T follicular helper cell (primary cell): Measurements from ENCODE around the gene CD79A.
"Not testable (repeated sequence)": the region's sequence is repeated elsewhere in the genome, so short reads cannot be mapped to it uniquely, and the experiment has no call there.

Source experiments
- DNase-seq: peaks from one replicate; pipeline ENCODE4 v3.0.0-alpha.2; 2020; ENCODE audit warnings: low read depth

The CD79A gene

DNA sequence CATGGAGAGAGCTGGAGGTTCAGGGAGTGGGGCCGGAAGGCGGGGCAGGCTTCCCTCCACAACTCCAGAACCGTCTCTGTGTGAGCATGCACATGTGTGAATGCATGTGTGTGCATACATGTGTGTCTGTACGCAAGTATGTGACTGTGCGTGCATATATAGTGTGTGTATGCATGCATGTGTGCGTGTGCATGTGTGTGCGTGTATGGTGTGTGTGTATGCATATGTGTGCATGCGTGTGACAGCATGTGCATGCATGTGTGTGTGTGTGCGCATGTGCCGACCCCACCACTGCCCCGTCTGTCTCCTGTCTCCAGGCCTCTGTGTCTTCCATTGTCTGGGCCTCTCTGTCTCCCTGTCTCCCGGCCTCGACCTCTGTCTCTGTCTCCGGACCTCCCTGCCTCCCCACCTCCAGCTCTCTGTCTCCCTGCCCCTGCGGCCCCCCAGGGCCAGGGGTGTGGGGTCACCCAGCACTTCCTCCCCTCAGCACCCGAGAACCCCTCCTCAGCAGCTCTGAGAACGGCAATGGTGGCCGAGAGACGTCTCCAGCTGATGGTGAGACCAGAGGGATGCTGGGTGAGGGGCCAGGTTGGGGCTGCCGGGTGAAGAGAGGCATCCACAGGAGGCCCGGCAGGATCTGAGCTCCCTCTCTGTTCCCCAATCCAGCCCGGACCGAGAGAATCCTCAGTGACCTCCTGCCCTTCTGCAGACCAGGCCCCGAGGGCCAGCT, 28.4 kb downstream of the CD79A start:
- DNase-seq: no peak

DNA sequence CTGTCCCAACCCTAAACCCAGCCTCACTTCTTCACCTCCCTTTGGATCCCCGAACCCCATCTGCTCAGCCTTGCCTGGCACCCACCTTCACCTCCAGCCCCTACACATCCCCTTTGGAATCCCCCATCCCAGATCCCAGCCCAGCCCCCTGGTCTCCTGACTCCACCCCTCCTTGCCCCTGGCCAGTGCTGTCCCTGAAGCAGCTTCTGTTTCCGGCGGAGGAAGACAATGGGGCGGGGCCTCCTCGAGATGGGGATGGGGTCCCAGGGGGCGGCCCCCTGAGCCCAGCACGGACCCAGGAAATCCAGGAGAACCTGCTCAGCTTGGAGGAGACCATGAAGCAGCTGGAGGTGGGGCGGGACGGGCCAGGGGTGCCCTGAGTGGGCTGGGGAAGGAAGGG, 29.2 kb downstream of the CD79A start:
- no peak for DNase-seq

DNA sequence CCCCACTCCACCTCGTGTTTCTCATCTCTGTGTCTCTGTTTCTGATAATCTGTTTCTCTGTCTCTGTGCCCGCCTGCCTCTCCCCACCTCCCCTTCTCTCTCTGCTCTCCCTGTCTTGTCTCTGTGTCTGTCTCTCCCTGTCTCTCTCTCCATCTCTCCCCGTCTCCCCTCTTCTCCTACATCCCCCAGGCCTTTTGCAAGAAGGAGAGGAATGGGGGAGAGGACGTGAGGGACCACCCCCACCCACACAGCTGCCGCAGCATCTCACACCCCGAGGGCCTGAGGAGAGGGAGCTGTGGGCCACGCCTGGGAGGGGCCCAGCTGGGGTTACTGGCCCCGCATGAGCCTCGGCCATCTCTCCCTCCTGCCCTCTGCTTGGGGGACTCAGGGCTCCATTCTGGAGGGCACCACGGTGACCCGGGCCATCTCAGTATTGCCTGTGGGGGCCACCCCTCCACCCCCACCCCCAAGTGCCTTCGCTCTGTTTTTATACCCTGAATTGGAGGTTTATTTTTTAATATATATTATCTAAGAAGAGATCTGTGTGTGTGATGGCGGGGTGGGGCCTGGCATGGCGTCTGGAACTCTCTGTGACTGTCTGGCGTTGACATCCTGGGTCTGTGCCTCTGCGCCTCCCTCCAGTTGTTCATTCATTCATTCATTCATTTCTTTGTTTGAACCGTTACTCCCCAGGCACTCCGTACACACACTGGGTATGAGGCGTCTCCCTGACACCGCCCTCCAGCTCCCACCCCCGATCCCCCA, 30.0 kb downstream of the CD79A start:
- DNase-seq: no peak

DNA sequence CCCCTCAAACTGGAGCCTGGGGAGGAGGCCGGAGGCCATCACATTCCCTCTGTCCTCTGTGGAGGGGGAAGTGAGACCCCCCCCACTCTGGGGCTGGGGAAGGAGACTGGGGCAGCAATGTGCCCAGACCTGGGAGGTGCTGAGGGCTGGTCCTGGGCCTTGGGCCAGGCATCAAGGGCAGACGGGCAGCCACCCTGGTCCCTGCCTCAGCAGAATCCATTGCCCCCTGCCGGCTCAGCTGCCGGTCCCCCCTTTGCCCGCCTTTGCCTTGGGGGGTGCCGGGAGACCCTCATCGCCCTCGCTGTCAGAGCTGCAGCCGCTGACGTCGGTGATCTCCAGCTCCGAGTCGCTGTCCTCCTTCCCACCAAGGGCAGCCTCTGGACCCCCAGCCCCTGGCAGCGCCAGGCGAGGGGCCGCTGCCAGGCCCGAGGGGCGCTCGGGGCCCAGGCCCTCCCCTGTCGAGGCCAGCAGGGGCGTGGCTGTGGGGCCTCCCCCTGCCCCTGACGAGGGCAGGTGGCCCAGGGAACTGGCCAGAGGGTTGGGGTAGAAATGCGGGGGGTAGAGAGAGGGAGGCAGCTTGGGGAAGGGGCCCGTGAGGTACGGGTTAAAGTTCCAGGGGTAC, 31.0 kb downstream of the CD79A start:
- no peak for DNase-seq

DNA sequence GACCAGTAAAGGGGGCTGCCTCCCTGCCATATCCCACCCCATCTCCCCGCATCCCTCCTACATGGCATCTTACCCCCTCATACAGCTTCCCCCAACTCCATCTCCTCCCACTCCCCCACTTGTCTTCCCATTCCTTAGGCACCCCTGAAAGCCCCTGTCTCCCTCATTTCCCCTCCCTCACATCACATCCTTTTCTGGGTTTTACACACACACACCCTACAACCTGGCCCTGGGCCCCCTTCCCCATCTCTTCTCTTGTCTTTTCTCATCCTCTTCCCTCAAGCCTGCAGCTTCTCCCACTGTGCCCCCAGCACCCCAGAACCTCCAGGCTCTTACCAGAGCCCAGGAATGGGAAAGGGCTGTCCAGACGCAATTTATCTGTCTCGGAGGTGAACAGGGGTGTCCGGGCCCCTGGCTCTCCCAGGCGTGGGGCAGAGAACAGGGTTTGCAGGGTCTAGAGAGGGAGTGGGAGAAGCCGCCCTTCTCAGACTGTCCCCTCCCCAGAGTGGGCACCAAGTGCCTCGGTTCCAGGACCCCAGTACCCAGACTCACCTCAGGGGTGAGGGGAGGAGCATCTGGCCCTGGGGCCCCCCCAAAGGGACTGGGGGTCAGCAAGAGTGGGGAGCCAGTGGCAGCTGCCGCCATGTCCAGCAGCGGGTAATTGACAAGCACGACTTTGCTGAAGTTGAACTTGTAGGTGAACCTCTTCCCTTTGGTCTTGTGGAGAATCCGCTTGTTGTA, 31.8 kb downstream of the CD79A start:
- no peak for DNase-seq

DNA sequence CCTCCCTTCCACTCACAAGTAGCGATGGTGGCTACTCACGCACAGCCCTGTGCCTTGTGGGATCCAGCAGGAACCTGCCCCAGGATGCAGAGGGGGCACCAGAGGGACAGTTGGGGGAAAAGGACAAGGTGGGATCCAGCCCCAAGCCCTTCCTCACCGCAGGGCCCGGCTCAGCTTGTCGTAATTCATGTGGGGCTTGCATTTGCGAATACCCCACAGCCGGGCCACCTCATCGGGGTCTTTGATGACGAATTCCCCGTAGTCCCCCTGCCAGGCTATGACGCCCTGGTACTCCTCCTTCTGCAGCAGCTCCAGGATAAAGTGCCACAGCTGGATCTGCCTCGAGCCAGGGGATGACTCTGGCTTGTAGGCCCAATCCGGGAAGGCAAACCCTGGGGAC, 32.6 kb downstream of the CD79A start:
- DNase-seq: no peak

DNA sequence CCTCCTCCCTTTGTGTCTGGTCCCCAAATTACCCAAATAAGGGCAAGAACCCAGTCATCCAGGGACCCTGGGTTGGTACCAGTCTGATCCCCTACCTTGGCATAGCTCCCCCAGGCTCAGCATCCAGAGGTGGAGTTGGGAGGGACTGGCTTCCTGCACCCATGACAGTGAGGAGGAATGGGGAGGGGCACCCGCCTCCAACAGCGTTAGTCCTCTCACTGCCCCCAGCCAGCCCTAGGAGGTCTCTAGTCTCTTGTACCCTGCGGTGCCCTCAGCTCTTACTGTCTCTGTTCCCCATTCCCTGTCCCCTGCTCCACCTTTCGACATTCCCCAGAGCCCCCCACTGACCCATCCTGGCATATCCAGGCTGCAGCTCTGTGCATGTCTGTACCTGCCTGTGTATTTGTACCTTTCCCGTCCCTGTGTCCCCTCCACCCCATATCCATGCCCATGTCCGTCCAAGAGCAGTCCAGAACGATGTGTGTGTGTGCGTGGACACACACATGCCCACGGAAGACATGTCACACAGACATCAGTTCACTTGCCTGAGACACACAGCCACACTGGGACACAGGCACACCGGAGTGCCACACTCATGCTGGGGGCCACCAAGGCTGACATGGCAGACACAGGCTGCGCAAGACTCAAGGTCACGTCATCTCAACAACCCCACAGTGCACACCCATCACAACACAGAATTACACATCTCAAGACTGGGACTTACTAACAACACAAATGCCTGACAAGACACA, 33.3 kb downstream of the CD79A start:
- DNase-seq: no peak

DNA sequence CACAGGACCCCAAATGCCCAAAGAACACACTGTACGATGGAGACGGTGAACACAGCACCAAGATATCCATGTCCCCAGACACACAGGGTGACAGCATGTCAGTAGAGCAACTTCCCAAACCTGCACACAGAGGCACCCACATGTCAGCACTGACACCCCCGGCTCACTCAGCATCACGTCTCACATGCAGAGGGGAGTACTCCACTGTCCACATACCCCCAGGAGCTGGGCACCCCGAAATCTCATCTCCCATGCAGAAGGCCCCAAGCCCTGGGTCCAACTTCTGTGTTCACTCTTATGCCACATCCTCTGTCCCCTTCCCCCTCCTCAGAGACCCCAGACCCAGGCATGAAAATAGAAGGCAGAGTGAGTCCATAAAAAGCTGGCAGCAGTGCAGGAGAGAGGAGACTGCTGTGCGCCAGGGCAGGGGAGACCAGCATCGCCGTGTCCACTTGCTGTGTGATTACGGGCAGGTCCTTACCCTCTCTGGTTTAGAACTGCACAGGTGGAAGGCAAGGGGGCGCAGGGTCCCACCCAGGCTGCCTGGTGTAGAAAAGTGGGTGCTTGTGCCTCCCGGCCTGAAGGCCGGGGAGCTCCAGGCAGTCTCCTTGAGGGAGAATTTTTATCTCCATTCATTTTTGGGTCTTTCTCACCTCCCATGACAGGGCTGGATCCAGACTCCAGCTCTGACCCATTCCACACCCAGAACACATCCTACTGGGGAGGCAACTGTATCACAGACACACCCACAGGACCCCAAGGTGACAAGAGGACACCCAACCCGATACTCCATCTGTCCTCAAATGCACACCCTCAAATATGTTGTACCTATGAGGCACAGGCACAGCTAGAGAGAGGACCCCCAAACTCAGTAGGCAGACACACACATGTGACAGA, 34.2 kb downstream of the CD79A start:
- no peak for DNase-seq

DNA sequence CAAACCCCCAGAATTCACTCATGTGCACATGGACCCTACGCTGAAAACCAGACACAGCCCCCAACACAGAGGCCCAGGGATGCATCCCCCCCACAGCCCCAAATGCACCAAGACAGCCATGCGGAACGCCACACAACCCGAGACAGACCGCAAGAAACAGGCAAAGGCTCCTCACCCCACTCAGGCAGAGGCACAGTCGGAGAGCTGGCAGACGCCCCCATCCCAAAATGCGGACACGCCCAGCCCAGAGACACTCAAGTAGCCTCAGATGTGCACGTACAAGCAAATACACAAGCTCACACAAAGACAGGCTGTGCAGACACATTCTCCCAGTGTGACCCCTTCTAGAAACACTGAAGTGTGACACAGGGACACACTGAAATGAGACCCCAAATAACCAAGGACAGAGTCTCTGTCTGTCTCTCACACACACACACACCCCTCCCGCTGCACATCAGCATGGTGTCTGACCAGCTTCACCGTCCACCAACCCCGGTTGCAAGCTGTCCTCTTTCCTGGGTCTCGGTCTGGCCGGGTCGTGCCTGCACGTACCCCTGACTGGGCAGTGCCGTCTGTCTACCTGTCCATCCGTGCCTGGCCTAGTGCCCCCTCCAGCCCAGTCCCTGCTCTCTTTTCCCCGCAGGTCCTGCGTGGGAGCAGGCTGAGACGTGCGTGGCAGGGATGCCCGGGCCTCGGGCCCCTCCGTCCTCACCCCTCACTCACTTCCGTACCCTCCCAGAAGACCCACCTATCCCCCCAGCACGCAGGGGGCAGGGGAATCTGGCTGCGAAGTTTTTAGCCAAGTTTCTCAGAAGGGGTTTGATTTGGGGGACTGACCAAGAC, 35.0 kb downstream of the CD79A start:
- no peak for DNase-seq

DNA sequence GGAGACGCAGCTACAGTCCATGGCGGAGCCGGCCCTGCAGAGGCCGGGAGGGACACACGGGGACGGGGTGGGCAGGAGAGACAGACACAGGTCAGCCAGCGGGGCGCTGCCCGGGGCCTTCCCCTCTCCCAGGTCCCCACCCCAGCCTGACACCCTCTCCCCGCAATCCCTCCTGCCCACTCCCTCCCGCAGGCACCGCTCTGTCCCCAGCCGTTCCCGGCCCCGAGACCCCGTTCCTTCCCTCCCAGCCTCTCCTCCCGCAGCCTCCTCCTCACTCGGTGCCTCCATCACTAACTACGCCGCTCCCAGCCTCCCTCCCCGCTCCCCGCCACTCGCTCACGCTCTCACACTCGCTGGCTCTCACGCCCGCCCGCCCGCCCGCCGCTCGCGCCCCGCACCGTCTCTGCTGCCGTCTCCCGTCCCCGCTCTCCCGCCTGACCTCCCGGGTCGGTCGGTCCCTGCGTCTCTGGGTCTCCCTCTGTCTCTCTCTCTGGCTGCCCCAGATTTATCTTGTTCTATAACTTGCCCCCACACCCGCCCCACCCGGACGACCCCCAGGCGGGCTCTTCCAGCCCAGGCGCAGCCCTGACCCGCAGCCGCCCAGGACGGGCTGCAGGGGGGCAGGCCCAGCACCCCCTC, 35.9 kb downstream of the CD79A start:
- no peak for DNase-seq

DNA sequence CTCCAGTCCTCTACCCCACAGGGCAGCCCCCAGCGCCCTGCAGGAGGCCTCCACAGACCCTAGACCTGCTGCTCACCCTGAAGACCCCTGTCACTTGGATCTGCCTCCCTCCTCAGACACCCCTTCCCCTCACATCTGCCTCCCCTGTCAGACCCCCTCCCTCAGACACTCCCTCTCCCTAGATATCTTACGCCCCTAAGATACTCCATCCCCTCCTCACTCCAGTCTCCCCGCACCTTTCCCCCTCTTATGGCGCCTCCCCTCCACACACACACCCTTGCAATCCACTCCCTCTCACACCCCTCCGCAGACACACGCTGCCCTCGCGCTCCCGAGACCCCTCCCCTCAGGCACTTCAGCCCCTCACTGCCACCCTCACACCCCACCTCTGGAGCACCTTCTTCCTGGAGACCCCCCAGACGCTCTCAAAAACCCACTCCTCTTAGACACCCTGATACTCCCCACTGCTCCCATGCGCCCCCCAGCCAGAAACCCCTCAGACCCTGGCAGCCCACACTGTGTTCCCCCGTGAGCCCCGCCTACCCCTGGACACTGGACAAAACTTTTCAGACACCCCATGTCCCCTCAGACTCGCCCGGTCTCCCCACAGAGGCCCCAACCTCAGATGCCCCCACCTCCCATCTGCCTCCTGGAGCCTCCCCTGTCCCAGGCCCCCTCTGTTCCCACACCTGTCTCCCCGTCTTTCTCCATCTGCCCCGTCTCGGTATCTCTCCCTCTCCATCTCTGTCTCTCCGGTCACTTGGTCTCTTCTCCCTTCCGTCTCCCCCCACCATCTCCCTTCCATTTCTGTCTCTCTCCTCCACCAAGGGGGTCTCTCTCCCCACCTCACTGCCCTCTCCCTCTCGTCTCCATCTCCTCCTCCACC, 36.7 kb downstream of the CD79A start:
- DNase-seq: no peak

DNA sequence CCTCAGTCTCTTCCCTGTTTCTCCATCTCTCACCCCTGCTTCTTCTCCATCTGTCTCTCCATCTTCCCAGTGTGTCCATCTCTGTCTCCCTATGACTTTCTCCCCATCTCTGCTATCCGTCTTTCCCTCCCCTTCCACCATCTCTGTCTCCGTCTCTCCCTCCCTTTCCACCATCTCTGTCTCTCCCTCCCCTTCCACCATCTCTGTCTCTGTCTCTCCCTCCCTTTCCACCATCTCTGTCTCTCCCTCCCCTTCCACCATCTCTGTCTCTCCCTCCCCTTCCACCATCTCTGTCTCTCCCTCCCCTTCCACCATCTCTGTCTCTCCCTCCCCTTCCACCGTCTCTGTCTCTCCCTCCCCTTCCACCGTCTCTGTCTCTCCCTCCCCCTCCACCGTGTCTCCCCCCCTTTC, 37.4 kb downstream of the CD79A start:
- DNase-seq: not testable (repeated sequence)

DNA sequence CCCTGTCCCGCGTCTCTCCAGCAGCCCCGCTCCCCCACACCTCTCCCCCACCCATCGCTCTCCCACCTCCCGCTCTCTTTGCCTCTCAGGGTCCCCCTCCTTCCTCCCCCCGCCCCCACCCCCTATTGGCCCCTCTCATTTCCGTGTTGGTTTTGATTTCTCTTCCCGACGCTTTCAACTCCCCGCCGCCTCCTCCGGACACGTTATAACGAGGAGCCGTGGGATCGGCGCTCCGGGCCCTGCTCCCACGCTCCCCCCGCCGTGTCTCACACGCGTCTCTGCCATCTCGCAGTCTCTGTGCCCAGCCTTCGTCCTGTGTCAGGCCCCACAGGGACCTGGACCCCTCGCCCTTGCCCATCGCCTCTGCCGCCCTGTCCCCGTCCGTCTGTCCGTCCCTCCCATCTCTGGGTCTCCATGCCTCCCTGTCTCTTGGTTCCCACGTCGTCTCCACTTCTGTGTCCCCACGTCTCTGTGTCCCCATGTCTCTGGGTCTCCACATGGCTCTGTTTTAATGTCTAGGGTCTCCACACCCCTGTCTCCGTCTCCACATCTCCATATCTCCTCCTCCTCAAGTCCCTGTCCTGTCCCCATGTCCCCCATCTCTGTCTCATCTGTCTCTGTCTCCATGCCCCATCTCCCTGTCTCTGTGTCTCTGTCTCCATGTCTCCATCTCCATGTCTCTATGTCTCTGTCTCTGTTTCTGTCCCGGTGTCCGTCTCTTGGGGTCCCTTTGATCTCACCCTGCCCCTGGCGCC, 38.1 kb downstream of the CD79A start:
- DNase-seq: no peak

DNA sequence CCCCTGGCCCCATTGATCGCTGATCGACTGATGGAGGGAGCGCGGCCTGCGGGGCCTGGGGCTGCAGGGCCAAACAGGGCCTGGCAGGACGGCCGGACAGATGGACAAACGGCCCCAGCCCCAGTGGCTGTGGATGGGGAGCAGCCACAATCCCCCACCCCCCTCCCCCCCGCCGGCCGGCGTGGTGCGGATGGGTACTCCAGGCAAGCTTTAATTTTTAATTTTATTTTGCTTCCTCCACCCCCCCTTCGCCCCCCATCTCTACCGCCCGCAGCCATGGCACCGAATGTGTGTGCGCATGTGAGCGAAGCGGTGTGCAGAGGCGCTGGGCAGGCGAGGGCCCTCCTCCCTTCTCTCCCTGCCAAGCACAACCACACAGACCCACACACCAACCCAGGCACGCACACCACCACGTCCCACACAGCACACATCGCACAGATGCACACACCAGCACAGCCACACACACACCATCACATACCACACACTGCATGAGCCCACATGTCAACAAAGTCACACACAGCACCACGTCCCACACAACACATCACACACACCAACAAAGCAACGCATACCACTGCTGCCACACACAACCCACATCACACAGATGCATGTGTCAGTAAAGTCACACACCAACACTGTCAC, 38.8 kb downstream of the CD79A start:
- no peak for DNase-seq

DNA sequence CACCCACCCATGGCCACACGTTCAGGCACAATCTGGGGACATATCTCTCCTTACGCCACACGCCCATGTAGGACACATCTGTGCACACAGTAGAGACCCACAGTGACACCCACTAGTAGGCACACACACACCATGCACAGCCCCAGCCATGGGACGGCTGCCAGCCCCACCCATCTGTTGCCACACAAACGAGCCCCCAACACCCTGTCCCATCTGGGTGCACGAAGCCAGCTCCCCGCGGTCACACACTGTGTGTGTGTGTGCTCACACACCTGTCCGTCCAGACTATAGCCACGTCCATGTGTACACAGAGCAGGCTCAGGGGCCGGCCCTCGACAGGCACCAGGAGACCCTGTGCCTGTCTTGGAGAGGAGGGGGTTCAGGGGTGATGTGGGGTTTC, 40.6 kb downstream of the CD79A start:
- no peak for DNase-seq

DNA sequence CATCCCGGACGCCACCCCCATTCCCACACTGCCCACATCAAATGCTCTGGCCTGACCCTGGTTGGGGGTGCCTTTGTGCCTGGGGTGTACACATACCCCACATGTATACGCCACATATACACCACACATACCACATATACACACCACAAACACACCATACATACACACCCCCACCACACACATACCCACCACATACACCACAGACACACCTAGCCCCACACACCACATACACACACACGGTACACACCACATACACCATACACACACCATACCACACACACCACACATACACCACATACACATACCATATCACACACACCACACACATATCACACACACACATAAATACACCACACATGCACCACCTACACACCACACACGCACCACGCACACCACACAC, 41.0 kb downstream of the CD79A start:
- DNase-seq: no peak

DNA sequence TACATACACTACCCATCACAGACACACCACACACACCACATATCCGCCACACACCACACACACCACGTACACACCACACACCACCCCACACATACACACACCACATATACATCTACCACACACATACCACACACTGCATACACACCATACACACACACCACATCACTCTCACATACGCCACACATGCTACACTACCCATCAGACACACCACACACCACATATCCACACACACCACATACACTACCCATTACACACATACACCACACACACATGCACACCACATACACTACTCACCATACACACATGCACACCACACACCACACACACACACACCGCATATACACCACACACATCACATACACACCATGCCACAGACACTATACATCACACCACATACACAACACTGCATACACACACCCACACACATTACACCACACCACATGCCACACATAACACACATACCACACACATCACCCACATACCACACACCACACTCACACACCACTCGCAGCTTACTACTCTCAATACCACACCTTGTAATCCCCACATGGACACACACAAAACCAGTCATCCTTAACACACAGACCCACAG, 41.7 kb downstream of the CD79A start:
- DNase-seq: no peak
